Superior temporal gyrus (tissue), 1 donor: ENCODE measurements around the gene DYTN.
"Not testable (repeated sequence)": the region's sequence is repeated elsewhere in the genome, so short reads cannot be mapped to it uniquely, and the experiment has no call there.

ENCODE experiments used
- DNase-seq: peaks from one replicate; pipeline ENCODE4 v3.0.0-alpha.2; 2016; ENCODE audit errors: extremely low spot score

The DYTN gene

GRCh38 chr2:206718296-206718695, at the start of gene DYTN:
Gene DYTN (minus strand): TSS chr2:206718396. CDS start chr2:206718279, 117 bp downstream.
- DNase-seq: no peak

GRCh38 chr2:206766057-206766930, 48.1 kb upstream of the DYTN start:
- DNase-seq: no peak

GRCh38 chr2:206765242-206766056, 47.3 kb upstream of the DYTN start, which contains the start of the genes FASTKD2 and MDH1B:
Gene FASTKD2 (plus strand): TSS chr2:206765606. CDS start chr2:206766694, 1,088 bp downstream.
Gene MDH1B (minus strand): TSS chr2:206765328. CDS start chr2:206765271, 57 bp downstream.
- peak; percentile 94 for DNase-seq

- no peak for DNase-seq
These were observed 46.6 kb upstream of the DYTN start for GRCh38 chr2:206764673-206765241.

GRCh38 chr2:206756816-206757215, 38.6 kb upstream of the DYTN start:
- DNase-seq: no peak

- no peak for DNase-seq
These were observed 22.6 kb upstream of the DYTN start for GRCh38 chr2:206740800-206741199.

- DNase-seq: no peak
These were observed 21.1 kb upstream of the DYTN start for GRCh38 chr2:206739271-206739670.

GRCh38 chr2:206736935-206737334, 18.7 kb upstream of the DYTN start:
- no peak for DNase-seq

GRCh38 chr2:206733341-206733740, 15.1 kb upstream of the DYTN start:
- no peak for DNase-seq

- peak; percentile 69 for DNase-seq
These were observed 10.3 kb upstream of the DYTN start for GRCh38 chr2:206728277-206729199.

- no peak for DNase-seq
These were observed 9.1 kb upstream of the DYTN start for GRCh38 chr2:206727287-206727686.

GRCh38 chr2:206723288-206723687, 5.1 kb upstream of the DYTN start:
- no peak for DNase-seq

GRCh38 chr2:206721256-206721920, 3.2 kb upstream of the DYTN start:
- no peak for DNase-seq

- no peak for DNase-seq
These were observed 1.6 kb downstream of the DYTN start for GRCh38 chr2:206716623-206717022.

GRCh38 chr2:206715183-206715582, 3.0 kb downstream of the DYTN start:
- DNase-seq: not testable (repeated sequence)

GRCh38 chr2:206713746-206714145, 4.5 kb downstream of the DYTN start:
- DNase-seq: no peak

GRCh38 chr2:206708286-206708685, 9.9 kb downstream of the DYTN start:
- DNase-seq: no peak

GRCh38 chr2:206707164-206707701, 11.0 kb downstream of the DYTN start:
- no peak for DNase-seq

- DNase-seq: no peak
These were observed 16.1 kb downstream of the DYTN start for GRCh38 chr2:206701952-206702605.

GRCh38 chr2:206700156-206700555, 18.0 kb downstream of the DYTN start:
- no peak for DNase-seq
